Tibial nerve (tissue), 4 donors: ENCODE results near the gene CH25H. TPM values are rescaled to one million over a fixed set of nuclear protein-coding genes. Genes with fewer than 3 reads are reported as not detected.
"Not testable (repeated sequence)": the region's sequence is repeated elsewhere in the genome, so short reads cannot be mapped to it uniquely, and the experiment has no call there.

Experiments used
- DNase-seq, 2 donors: peaks; one replicate each; pipeline ENCODE4 v3.0.0-alpha.2; 2019; ENCODE audit warnings: low spot score in 2 of 2
- H3K27ac ChIP-seq, 4 donors: fragments of 200-600 bp; sonication (generic) in 3 of 4; one replicate each; pipeline ENCODE4 v1.5.1; 2017 to 2019; ENCODE audit warnings: mild to moderate bottlenecking in 1 of 4
- H3K27me3 ChIP-seq, 2 donors: fragments of 200-600 bp; sonication (generic) in 1 of 2; one replicate each; pipeline versions ENCODE4 v1.5.1 to v1.6.0; 2017 to 2019
- H3K36me3 ChIP-seq, 3 donors: fragments of 200-600 bp; sonication (generic); one replicate each; pipeline ENCODE4 v1.5.1; 2018 to 2019
- H3K4me1 ChIP-seq, 4 donors: fragments of 200-600 bp; sonication (generic) in 3 of 4; one replicate each; pipeline ENCODE4 v1.5.1; 2017 to 2019
- H3K4me3 ChIP-seq, 4 donors: fragments of 200-600 bp; sonication (generic) in 3 of 4; one replicate each; pipeline ENCODE4 v1.5.1; 2017 to 2019; ENCODE audit warnings: mild to moderate bottlenecking in 1 of 4, moderate library complexity in 1 of 4
- H3K9me3 ChIP-seq, 4 donors: fragments of 200-600 bp; sonication (generic) in 3 of 4; one replicate each; pipeline ENCODE4 v1.5.1; 2017 to 2019
- EP300 ChIP-seq, 2 donors: sonication (generic); formaldehyde crosslinking; IDR thresholded peaks; one replicate each; pipeline ENCODE4 v1.6.1; 2017; ENCODE audit warnings: antibody characterized with exemption in 2 of 2, mild to moderate bottlenecking in 1 of 2
- POLR2A ChIP-seq, 2 donors: fragments of 450-650 bp; IDR thresholded peaks; one replicate each; pipeline ENCODE4 v1.6.1; 2017; ENCODE audit warnings: antibody characterized with exemption in 2 of 2, mild to moderate bottlenecking in 2 of 2, moderate library complexity in 2 of 2
- WGBS, 2 donors: methylation state at CpG; one replicate each; pipeline ENCODE4 v1.1.5; 2018; 5-methylcytosine and 5-hydroxymethylcytosine counted together
- total RNA-seq, 4 donors: library from RNA; depleted of rRNA; stranded (reverse); fragments of >200 nt; gene quantifications; one replicate each; pipeline ENCODE4 v1.1.0, GENCODE V29; 2016
- TF ChIP-seq, protein P1 (sequence below), 5 experiments: fragments of 200-600 bp in 3 of 5; fragments of 450-650 bp in 2 of 5; sonication (generic) in 3 of 5; IDR thresholded peaks; one replicate each; pipeline ENCODE4 v1.5.1; 2016 to 2019; ENCODE audit warnings: antibody characterized with exemption in 5 of 5, mild to moderate bottlenecking in 3 of 5, moderate library complexity in 2 of 5

Gene CH25H, protein sequence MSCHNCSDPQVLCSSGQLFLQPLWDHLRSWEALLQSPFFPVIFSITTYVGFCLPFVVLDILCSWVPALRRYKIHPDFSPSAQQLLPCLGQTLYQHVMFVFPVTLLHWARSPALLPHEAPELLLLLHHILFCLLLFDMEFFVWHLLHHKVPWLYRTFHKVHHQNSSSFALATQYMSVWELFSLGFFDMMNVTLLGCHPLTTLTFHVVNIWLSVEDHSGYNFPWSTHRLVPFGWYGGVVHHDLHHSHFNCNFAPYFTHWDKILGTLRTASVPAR
- total RNA-seq = 1 to 10 TPM in 2 of 4 donors, under 1 TPM in 2; 0.22 to 1.2 (median 0.92) TPM

DNA sequence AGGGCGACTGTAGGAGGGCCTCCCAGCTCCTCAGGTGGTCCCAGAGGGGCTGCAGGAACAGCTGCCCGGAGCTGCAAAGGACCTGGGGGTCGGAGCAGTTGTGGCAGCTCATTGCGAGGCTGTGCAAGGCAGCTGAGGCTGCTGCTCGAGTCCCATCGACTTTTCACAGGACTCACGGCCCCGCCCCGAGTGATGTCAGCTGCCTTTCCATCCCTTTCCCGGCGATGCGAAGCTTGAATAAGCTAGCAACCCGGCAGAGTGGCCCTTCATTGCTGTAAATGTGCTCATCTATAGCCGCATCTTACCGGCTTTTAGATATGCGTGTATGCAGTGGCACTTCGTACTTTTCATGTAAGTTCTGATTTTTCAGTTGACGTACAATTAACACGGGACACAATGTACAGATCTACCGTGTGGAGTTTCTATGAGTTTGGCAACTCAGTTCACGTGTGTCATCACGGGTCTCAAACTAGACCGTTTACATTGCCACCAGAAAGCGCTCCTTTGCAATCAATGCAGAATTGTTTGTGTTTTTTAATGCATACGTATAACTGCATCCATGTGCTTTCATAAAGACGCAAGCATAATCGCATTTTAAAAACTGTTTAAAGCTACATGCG, at the start of gene CH25H:
Gene CH25H (minus strand): TSS at position 137 of the 620 bp plus-strand sequence. CDS start 25 bp downstream, at position 112.
- no peaks in the 10 kb centered on the region for H3K36me3 ChIP-seq
- peak; percentile 67 to 81 for DNase-seq
- TF ChIP-seq, protein P1, sequence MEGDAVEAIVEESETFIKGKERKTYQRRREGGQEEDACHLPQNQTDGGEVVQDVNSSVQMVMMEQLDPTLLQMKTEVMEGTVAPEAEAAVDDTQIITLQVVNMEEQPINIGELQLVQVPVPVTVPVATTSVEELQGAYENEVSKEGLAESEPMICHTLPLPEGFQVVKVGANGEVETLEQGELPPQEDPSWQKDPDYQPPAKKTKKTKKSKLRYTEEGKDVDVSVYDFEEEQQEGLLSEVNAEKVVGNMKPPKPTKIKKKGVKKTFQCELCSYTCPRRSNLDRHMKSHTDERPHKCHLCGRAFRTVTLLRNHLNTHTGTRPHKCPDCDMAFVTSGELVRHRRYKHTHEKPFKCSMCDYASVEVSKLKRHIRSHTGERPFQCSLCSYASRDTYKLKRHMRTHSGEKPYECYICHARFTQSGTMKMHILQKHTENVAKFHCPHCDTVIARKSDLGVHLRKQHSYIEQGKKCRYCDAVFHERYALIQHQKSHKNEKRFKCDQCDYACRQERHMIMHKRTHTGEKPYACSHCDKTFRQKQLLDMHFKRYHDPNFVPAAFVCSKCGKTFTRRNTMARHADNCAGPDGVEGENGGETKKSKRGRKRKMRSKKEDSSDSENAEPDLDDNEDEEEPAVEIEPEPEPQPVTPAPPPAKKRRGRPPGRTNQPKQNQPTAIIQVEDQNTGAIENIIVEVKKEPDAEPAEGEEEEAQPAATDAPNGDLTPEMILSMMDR (IDR thresholded peaks at IDR 0.05) = no peak
- TF ChIP-seq EP300 (IDR thresholded peaks at IDR 0.05) = peak in 1 of 2 donors; percentile 66
- TF ChIP-seq POLR2A (IDR thresholded peaks at IDR 0.05) = peak in 1 of 2 donors; percentile 27
- H3K27ac ChIP-seq = peak within 1 kb of the TSS; percentile 46 to 79 (median 64)
- WGBS, 2 donors = 1% methylated on average over 26 to 28 of the region's 28 CpGs
- peak within 1 kb of the TSS; percentile 27 to 55 (median 54) for H3K4me3 ChIP-seq
- H3K4me1 ChIP-seq = peaks cover 0 to 20% (median 8%) of the 10 kb centered on the region in 4 donors
- H3K27me3 ChIP-seq = peaks cover 0 to 20% of the 10 kb centered on the region in 2 donors
- no peaks in the 10 kb centered on the region for H3K9me3 ChIP-seq

DNA sequence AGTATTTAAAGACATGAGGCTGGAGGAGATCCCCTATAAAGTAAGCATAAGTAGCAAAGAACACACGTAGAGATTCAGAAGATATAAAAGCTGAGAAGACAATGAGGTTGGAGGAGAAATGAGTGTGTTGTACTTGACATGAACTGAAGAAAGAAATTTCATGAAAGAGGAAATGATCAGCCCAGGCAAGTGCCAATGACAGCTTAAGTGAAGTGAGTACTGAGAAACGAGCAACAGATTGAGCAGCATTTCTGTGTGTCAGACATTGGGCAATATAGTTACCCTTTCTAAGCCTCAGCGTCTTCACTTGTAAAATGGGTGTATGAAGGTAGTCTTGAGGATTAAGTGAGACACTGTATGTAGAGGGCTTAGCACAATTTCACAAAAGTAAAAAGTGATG, 49.2 kb upstream of the CH25H start:
- WGBS, 2 donors = 64 to 65% methylated on average over 3 of the region's 3 CpGs
- no peaks in the 10 kb centered on the region for H3K27me3 ChIP-seq
- no peaks in the 10 kb centered on the region for H3K9me3 ChIP-seq
- H3K4me1 ChIP-seq = peaks cover 0 to 32% (median 7%) of the 10 kb centered on the region in 4 donors
- H3K4me3 ChIP-seq = no peak overlapping the region
- H3K36me3 ChIP-seq = no peaks in the 10 kb centered on the region
- peak overlapping the region in 2 of 4 donors; percentile 2 to 38 for H3K27ac ChIP-seq
- no peak for DNase-seq
- no peak for TF ChIP-seq EP300 (IDR thresholded peaks at IDR 0.05)
- TF ChIP-seq, protein P1 (IDR thresholded peaks at IDR 0.05) = no peak
- TF ChIP-seq POLR2A (IDR thresholded peaks at IDR 0.05) = no peak

DNA sequence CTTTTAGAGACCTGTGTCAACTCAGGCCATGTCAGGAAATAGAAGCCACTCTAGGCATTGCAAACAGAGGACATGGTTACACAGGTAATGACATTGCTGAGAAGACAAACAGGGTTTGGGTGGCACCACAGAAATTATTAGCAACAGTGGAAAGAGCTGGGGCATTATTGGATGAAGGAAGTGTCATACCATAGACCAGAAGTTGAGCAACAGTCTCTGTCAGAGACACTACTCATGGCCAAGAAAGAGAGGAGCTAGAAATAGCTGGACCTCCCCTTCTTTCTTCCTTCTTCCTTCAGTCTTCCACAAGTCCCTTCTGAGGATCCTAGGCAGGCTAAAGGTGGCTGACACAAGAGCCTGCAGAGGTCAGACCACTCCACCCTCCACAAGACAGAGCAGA, 48.7 kb upstream of the CH25H start:
- no peaks in the 10 kb centered on the region for H3K27me3 ChIP-seq
- H3K9me3 ChIP-seq = no peaks in the 10 kb centered on the region
- no peaks in the 10 kb centered on the region for H3K36me3 ChIP-seq
- H3K4me3 ChIP-seq = no peak overlapping the region
- no peak for DNase-seq
- H3K4me1 ChIP-seq = peaks cover 0 to 31% (median 5%) of the 10 kb centered on the region in 4 donors
- TF ChIP-seq POLR2A (IDR thresholded peaks at IDR 0.05) (no peak), EP300 (IDR thresholded peaks at IDR 0.05) (no peak)
- TF ChIP-seq, protein P1 (IDR thresholded peaks at IDR 0.05) = no peak
- H3K27ac ChIP-seq = peak overlapping the region in 2 of 4 donors; percentile 2 to 38

DNA sequence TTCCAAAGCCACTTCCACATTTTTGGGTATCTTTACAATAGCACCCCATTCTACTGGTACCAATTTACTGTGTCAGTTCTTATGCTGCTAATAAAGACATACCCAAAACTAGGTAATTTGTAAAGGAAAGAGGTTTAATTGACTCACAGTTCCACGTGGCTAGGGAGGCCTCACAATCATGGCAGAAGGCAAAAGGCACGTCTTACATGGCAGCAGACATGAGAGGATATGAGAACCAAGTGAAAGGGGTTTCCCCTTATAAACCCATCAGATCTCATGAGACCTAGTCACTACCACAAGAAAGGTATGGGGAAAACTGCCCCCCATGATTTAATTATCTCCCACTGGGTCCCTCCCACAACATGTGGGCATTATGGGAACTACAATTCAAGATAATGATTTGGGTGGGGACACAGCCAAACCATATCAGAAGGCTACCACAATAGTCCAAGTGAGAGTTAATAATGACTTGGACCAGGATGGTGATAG, 48.0 kb upstream of the CH25H start:
- WGBS, 2 donors = 85 to 88% methylated on average over 2 of the region's 2 CpGs
- H3K4me1 ChIP-seq = peaks cover 0 to 31% (median 3%) of the 10 kb centered on the region in 4 donors
- H3K4me3 ChIP-seq, H3K9me3 ChIP-seq, H3K27me3 ChIP-seq, DNase-seq, H3K27ac ChIP-seq, H3K36me3 ChIP-seq: not testable (repeated sequence)

DNA sequence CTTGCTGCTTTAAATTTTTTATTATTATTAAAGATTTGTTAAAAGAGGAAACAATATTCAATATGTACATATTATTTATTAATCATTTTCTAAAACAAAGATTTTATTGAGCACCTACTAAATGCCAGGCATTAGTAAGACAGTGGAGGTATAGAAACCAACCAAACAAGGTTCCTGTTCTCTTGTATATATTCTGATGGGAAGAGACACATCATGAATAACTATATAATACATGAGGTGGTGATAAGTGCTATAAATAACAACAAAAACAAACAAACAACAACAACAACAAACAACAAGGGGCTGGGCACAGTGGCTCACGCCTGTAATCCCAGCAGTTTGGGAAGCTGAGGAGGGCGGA, 45.1 kb upstream of the CH25H start:
- Histone ChIP-seq H3K27me3 (no peaks in the 10 kb centered on the region), H3K27ac (peak overlapping the region in 2 of 4 donors; percentile 89 to 90), H3K9me3 (no peaks in the 10 kb centered on the region), H3K36me3 (no peaks in the 10 kb centered on the region), H3K4me3 (peak overlapping the region in 3 of 4 donors; percentile 63 to 98 (median 86)), H3K4me1 (peaks cover 0 to 33% (median 3%) of the 10 kb centered on the region in 4 donors)
- WGBS, 2 donors = 89 to 92% methylated on average over 2 of the region's 2 CpGs
- no peak for TF ChIP-seq POLR2A (IDR thresholded peaks at IDR 0.05)
- TF ChIP-seq EP300 (IDR thresholded peaks at IDR 0.05) = no peak
- TF ChIP-seq, protein P1 (IDR thresholded peaks at IDR 0.05) = no peak
- DNase-seq = no peak
